H1 (cell line): ENCODE data around the gene ZNRF3. TPM values are rescaled to one million over a fixed set of nuclear protein-coding genes. Genes with fewer than 3 reads are reported as not detected.

Experiments used
- CTCF ChIA-PET: fragments of 300-600 bp; sonication (Branson Sonifier 250); formaldehyde crosslinking; loops from one replicate; lab custom pipeline; 2021; ENCODE audit not compliant: partially characterized antibody; lab: Charles Lee
- POLR2A ChIA-PET: fragments of 300-600 bp; sonication (Branson Sonifier 250); formaldehyde crosslinking; loops from one replicate; lab custom pipeline; 2021; ENCODE audit warnings: inconsistent platforms; ENCODE audit not compliant: partially characterized antibody; lab: Charles Lee
- DNase-seq, 2 experiments: peaks; one replicate each; pipeline versions ENCODE4 v3.0.0 to v3.0.0-alpha.2; 2010 to 2022; ENCODE audit warnings: low spot score in 2 of 2, low read depth in 1 of 2, mixed read lengths in 1 of 2
- FAIRE-seq: peaks from 2 replicates; lab custom pipeline; 2011; peaks lifted over from hg19 to GRCh38; lab: Jason Lieb, UNC
- H2AFZ ChIP-seq: 2 replicates; pipeline ENCODE4 v1.8.1; 2012; ENCODE audit warnings: low read length, inconsistent platforms
- H2AK5ac ChIP-seq: 2 replicates; pipeline ENCODE4 v1.6.1; 2013; ENCODE audit warnings: low read depth, low read length
- H2BK120ac ChIP-seq: replicated peaks from 2 replicates; pipeline ENCODE3; 2013; ENCODE audit warnings: low read depth, low read length, inconsistent platforms
- H2BK12ac ChIP-seq: 2 replicates; pipeline ENCODE4 v1.6.1; 2013; ENCODE audit warnings: low read depth, low read length
- H2BK15ac ChIP-seq: 2 replicates; pipeline ENCODE4 v1.6.1; 2013; ENCODE audit warnings: low read length
- H2BK20ac ChIP-seq: 2 replicates; pipeline ENCODE4 v1.6.1; 2013; ENCODE audit warnings: low read length
- H2BK5ac ChIP-seq: 2 replicates; pipeline ENCODE4 v1.6.1; 2013; ENCODE audit warnings: low read depth, low read length
- H3K14ac ChIP-seq: 2 replicates; pipeline ENCODE4 v1.6.1; 2013; ENCODE audit warnings: inconsistent platforms; ENCODE audit not compliant: insufficient read length
- H3K18ac ChIP-seq: 2 replicates; pipeline ENCODE4 v1.6.1; 2013; ENCODE audit warnings: low read length; ENCODE audit errors: extremely low read depth
- H3K23ac ChIP-seq: 2 replicates; pipeline ENCODE4 v1.6.1; 2013; ENCODE audit warnings: inconsistent platforms; ENCODE audit not compliant: insufficient read length
- H3K23me2 ChIP-seq: 2 replicates; pipeline ENCODE4 v1.6.1; 2013; ENCODE audit warnings: low read depth, low read length
- H3K27ac ChIP-seq: 2 replicates; pipeline ENCODE4 v1.6.1; 2011; ENCODE audit warnings: low read depth, low read length, inconsistent platforms
- H3K27me3 ChIP-seq, 4 experiments: replicated peaks in 1 of 4; 1 replicate in 1 of 4; 2 replicates in 3 of 4; pipeline versions ENCODE4 v1.6.1 to v1.8.1; 2011 to 2013; ENCODE audit warnings: low read length in 3 of 4, mild to moderate bottlenecking in 3 of 4, inconsistent platforms in 2 of 4, mixed read lengths in 2 of 4, moderate library complexity in 1 of 4; ENCODE audit not compliant: control insufficient read depth in 3 of 4, insufficient read depth in 3 of 4; ENCODE audit errors: extremely low read depth in 1 of 4
- H3K36me3 ChIP-seq, 4 experiments: 2 replicates each; pipeline versions ENCODE4 v1.6.1 to v1.8.1; 2011 to 2013; ENCODE audit warnings: mild to moderate bottlenecking in 4 of 4, low read length in 3 of 4, moderate library complexity in 2 of 4, control low read depth in 1 of 4, inconsistent platforms in 1 of 4; ENCODE audit not compliant: insufficient read depth in 4 of 4, control insufficient read depth in 2 of 4
- H3K4ac ChIP-seq: replicated peaks from 2 replicates; pipeline ENCODE3; 2013; ENCODE audit warnings: low read length, low read depth, mixed read lengths, inconsistent platforms; ENCODE audit not compliant: insufficient read length
- H3K4me1 ChIP-seq, 4 experiments: replicated peaks in 1 of 4; 1 replicate in 1 of 4; 2 replicates in 3 of 4; pipeline versions ENCODE4 v1.6.1 to v1.8.1; 2011 to 2013; ENCODE audit warnings: low read length in 3 of 4, inconsistent platforms in 2 of 4, mixed read lengths in 1 of 4; ENCODE audit not compliant: insufficient read depth in 4 of 4, control insufficient read depth in 3 of 4
- H3K4me2 ChIP-seq, 2 experiments: 2 replicates each; pipeline versions ENCODE4 v1.6.1 to v1.8.1; 2011 to 2013; ENCODE audit warnings: low read depth in 2 of 2, low read length in 2 of 2, control low read depth in 1 of 2, inconsistent platforms in 1 of 2, mild to moderate bottlenecking in 1 of 2; ENCODE audit not compliant: insufficient read depth in 1 of 2
- H3K4me3 ChIP-seq, 4 experiments: fragments of 200-600, 300-600 bp in 1 of 4; sonication (generic), shearing (Covaris generic), sonication (Bioruptor Twin) in 1 of 4; 2 replicates each; pipeline versions ENCODE4 v1.5.1 to v1.8.1; 2011 to 2016; ENCODE audit warnings: low read length in 4 of 4, low read depth in 3 of 4, control low read depth in 2 of 4, inconsistent platforms in 2 of 4, mild to moderate bottlenecking in 2 of 4, mixed read lengths in 1 of 4, moderate library complexity in 1 of 4; ENCODE audit not compliant: insufficient read depth in 2 of 4; ENCODE audit errors: extremely low read depth in 1 of 4
- H3K56ac ChIP-seq: replicated peaks from 2 replicates; pipeline ENCODE3; 2013; ENCODE audit warnings: low read depth, mild to moderate bottlenecking, mixed read lengths, low read length, inconsistent platforms; ENCODE audit not compliant: insufficient read length
- H3K79me1 ChIP-seq: 2 replicates; pipeline ENCODE4 v1.6.1; 2013; ENCODE audit warnings: low read depth, low read length, control low read depth
- H3K79me2 ChIP-seq, 2 experiments: 2 replicates each; pipeline versions ENCODE4 v1.6.1 to v1.8.1; 2012 to 2013; ENCODE audit warnings: low read length in 2 of 2, mild to moderate bottlenecking in 2 of 2, inconsistent platforms in 1 of 2; ENCODE audit not compliant: insufficient read depth in 2 of 2, control insufficient read depth in 1 of 2
- H3K9ac ChIP-seq, 4 experiments: replicated peaks in 1 of 4; 1 replicate in 1 of 4; 2 replicates in 3 of 4; pipeline versions ENCODE4 v1.6.1 to v1.8.1; 2011 to 2013; ENCODE audit warnings: low read depth in 3 of 4, low read length in 3 of 4, control low read depth in 2 of 4, mild to moderate bottlenecking in 2 of 4, moderate library complexity in 2 of 4, inconsistent platforms in 1 of 4; ENCODE audit errors: extremely low read depth in 1 of 4
- H3K9me3 ChIP-seq, 2 experiments: 2 replicates each; pipeline versions ENCODE4 v1.6.1 to v1.8.1; 2012 to 2013; ENCODE audit warnings: mild to moderate bottlenecking in 2 of 2, moderate library complexity in 2 of 2, control low read depth in 1 of 2, inconsistent platforms in 1 of 2, low read depth in 1 of 2, low read length in 1 of 2, mixed read lengths in 1 of 2; ENCODE audit not compliant: insufficient read depth in 2 of 2
- H4K20me1 ChIP-seq, 2 experiments: replicated peaks in 1 of 2; 2 replicates each; pipeline versions ENCODE3 to v1.8.1; 2011 to 2013; ENCODE audit warnings: inconsistent platforms in 2 of 2, low read length in 2 of 2, mild to moderate bottlenecking in 1 of 2; ENCODE audit not compliant: insufficient read depth in 2 of 2, control insufficient read depth in 1 of 2
- H4K5ac ChIP-seq: 2 replicates; pipeline ENCODE4 v1.6.1; 2013; ENCODE audit warnings: low read length, low read depth, mixed read lengths, inconsistent platforms; ENCODE audit not compliant: insufficient read length
- H4K8ac ChIP-seq: 2 replicates; pipeline ENCODE4 v1.8.0; 2013; ENCODE audit warnings: mild to moderate bottlenecking, moderate library complexity, low read length, inconsistent platforms; ENCODE audit not compliant: insufficient read depth; ENCODE audit errors: extremely low read depth
- H4K91ac ChIP-seq: replicated peaks from 2 replicates; pipeline ENCODE3; 2013; ENCODE audit warnings: low read length, mixed read lengths, inconsistent platforms; ENCODE audit not compliant: insufficient read length
- BRCA1 ChIP-seq: IDR thresholded peaks from 2 replicates; pipeline ENCODE4 v1.6.1; 2012; ENCODE audit warnings: low read depth, low read length, improper control_type of control experiment
- EP300 ChIP-seq, 2 experiments: IDR thresholded peaks; 1 replicate in 1 of 2; 2 replicates in 1 of 2; pipeline ENCODE4 v1.6.1; 2011 to 2012; ENCODE audit warnings: low read depth in 2 of 2, low read length in 2 of 2, mild to moderate bottlenecking in 2 of 2, borderline replicate concordance in 1 of 2, inconsistent platforms in 1 of 2, moderate library complexity in 1 of 2
- SIX5 ChIP-seq: IDR thresholded peaks from 2 replicates; pipeline ENCODE4 v1.6.1; 2011; ENCODE audit warnings: mild to moderate bottlenecking, low read depth, low read length
- SUZ12 ChIP-seq: fragments of 200-600 bp; sonication (generic); IDR thresholded peaks from 2 replicates; pipeline ENCODE4 v1.6.1; 2012; ENCODE audit warnings: mild to moderate bottlenecking, inconsistent platforms, low read length, moderate library complexity, mixed read lengths
- TEAD4 ChIP-seq: IDR thresholded peaks from 2 replicates; pipeline ENCODE4 v1.6.1; 2012; ENCODE audit warnings: low read depth, low read length, inconsistent platforms, mixed read lengths
- WGBS, 2 experiments: shearing (Covaris generic) in 1 of 2; methylation state at CpG; one replicate each; pipeline versions ENCODE4 v1.1.6 to v1.1.7; 2013 to 2015; ENCODE audit warnings: low lambda C conversion rate in 2 of 2, mixed read lengths in 2 of 2, inconsistent platforms in 1 of 2, low coverage in 1 of 2, missing lambda C conversion rate in 1 of 2; ENCODE audit not compliant: insufficient replicate concordance in 2 of 2, insufficient coverage in 1 of 2, insufficient read length in 1 of 2; ENCODE audit errors: extremely low coverage in 1 of 2, missing lambda C conversion rate in 1 of 2; 5-methylcytosine and 5-hydroxymethylcytosine counted together
- polyA plus RNA-seq, 7 experiments: library from polyadenylated mRNA; depleted of rRNA in 3 of 7; stranded (reverse) in 5 of 7; unstranded in 2 of 7; fragments of >200 nt in 5 of 7; fragments of 200-250 nt in 2 of 7; gene quantifications; 1 replicate in 5 of 7; 2 replicates in 1 of 7; 4 replicates in 1 of 7; pipeline versions ENCODE4 v1.2.1 to v1.2.3, GENCODE V29; 2011 to 2013; ENCODE audit warnings: missing spikeins in 2 of 7, mixed read lengths in 2 of 7
- total RNA-seq: library from RNA; stranded (reverse); fragmentation: NEBNext Ultra II Directional; extraction: Animal tissue kit (Norgen Biotek cat#: 25700); gene quantifications from 2 replicates; pipeline ENCODE4 v1.2.1, GENCODE V29; 2021

Gene ZNRF3
- total and polyA plus RNA-seq, 2 of the 8 experiments (the other 6 are each of a cell fraction or from before 2014, with no cell fraction given) = 14.1 to 21.7 TPM

DNA sequence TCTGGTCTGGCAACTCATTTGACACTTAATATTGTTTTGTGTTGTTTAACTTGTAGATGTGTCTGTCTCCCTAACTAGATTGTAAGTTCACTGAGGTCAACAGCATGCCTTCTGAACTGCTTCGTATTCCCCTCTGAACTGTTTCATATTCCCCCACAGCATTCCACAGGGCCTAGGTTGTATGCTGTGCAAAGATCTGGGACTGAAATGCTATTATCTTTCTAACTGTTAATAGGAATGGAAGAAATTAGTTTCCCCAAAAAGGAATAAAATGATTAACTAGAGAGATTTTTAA, 38.2 kb downstream of the ZNRF3 start:
- Histone ChIP-seq H3K27ac (no peak overlapping the region), H3K4me1 (peaks cover 15 to 30% (median 26%) of the 10 kb centered on the region in 4 experiments), H3K79me2 (peaks cover 18 to 96% of the 10 kb centered on the region in 2 experiments), H3K4me3 (no peak overlapping the region), H2BK12ac (no peak overlapping the region), H3K18ac (no peak overlapping the region), H2BK20ac (no peak overlapping the region), H3K23ac (no peak overlapping the region), H2BK15ac (no peak overlapping the region), H2BK120ac (no peak overlapping the region), H3K23me2 (peaks cover 2% of the 10 kb centered on the region; the same call in 1 of the 2 replicates), H3K14ac (no peak overlapping the region), H2AFZ (no peak overlapping the region), H4K5ac (no peak overlapping the region), H4K20me1 (peaks cover 19 to 25% of the 10 kb centered on the region in 2 experiments), H3K9ac (no peak overlapping the region), H2BK5ac (no peak overlapping the region), H3K4ac (no peak overlapping the region), H4K8ac (no peak overlapping the region), H3K56ac (no peak overlapping the region), H3K36me3 (no peaks in the 10 kb centered on the region), H3K9me3 (no peaks in the 10 kb centered on the region), H3K4me2 (no peak overlapping the region), H2AK5ac (no peak overlapping the region), H4K91ac (no peak overlapping the region), H3K27me3 (no peaks in the 10 kb centered on the region), H3K79me1 (peaks cover 30% of the 10 kb centered on the region)
- 95% methylated on average over 1 of the region's 1 CpG; no CpG with 5 or more reads in 1 of the 2 experiments for WGBS, 2 experiments
- ChIA-PET POLR2A (interaction anchor here (1.2 to 1.8 kb wide), 3 partner anchors 11 to 110 kb away, joined by 3 to 5 read pairs (median 4); no protein-coding TSS in a partner anchor), CTCF (interaction anchor here (1.4 to 5.6 kb wide), 3 partner anchors 10 to 120 kb away, joined by 3 to 37 read pairs (median 4); no protein-coding TSS in a partner anchor)
- DNase-seq (no peak), FAIRE-seq (no peak)
- TF ChIP-seq EP300 (IDR thresholded peaks at IDR 0.05; ENCODE audit: borderline replicate concordance in 1 of 2, low read depth in 2 of 2, low read length in 2 of 2) (no peak), SIX5 (no peak), SUZ12 (no peak), BRCA1 (no peak), TEAD4 (no peak)
